MM.1S (cell line): ENCODE results near the gene SDHD.

Experiments
- EZH2 ChIP-seq: fragments of 300-600 bp; sonication (generic); optimal IDR thresholded peaks from 2 replicates; pipeline ENCODE3; 2017; ENCODE audit warnings: low read depth, mild to moderate bottlenecking, antibody characterized with exemption, low read length, mixed read lengths
- TF ChIP-seq, protein P1 (sequence below): fragments of 300-600 bp; sonication (generic); IDR thresholded peaks from 2 replicates; pipeline ENCODE4 v1.5.1; 2016; ENCODE audit warnings: antibody characterized with exemption, low read length, mixed read lengths

GRCh38 chr11:112050721-112051120, 36.0 kb upstream of the SDHD start:
- TF ChIP-seq, protein P1, sequence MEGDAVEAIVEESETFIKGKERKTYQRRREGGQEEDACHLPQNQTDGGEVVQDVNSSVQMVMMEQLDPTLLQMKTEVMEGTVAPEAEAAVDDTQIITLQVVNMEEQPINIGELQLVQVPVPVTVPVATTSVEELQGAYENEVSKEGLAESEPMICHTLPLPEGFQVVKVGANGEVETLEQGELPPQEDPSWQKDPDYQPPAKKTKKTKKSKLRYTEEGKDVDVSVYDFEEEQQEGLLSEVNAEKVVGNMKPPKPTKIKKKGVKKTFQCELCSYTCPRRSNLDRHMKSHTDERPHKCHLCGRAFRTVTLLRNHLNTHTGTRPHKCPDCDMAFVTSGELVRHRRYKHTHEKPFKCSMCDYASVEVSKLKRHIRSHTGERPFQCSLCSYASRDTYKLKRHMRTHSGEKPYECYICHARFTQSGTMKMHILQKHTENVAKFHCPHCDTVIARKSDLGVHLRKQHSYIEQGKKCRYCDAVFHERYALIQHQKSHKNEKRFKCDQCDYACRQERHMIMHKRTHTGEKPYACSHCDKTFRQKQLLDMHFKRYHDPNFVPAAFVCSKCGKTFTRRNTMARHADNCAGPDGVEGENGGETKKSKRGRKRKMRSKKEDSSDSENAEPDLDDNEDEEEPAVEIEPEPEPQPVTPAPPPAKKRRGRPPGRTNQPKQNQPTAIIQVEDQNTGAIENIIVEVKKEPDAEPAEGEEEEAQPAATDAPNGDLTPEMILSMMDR = no peak
- TF ChIP-seq EZH2 = no peak
